Heart right ventricle (tissue), 16 donors: ENCODE results near the gene TDRKH. TPM values are rescaled to one million over a fixed set of nuclear protein-coding genes. Genes with fewer than 3 reads are reported as not detected.

Experiments
- ATAC-seq, 8 donors: fragments of 200-7000 bp; cut with Tn5 transposase; one replicate each; pipeline ENCODE4 v1.9.1; 2020; ENCODE audit warnings: mild to moderate bottlenecking in 8 of 8, moderate library complexity in 8 of 8, moderate number of reproducible peaks in 1 of 8
- DNase-seq, 2 donors: peaks; one replicate each; pipeline ENCODE4 v3.0.0-alpha.2; 2020
- H3K27ac ChIP-seq, 10 donors: fragments of 200-600 bp; sonication (generic) in 2 of 10; one replicate each; pipeline versions ENCODE4 v1.5.0 to v1.8.0; 2020 to 2022; ENCODE audit warnings: mild to moderate bottlenecking in 3 of 10
- H3K27me3 ChIP-seq, 7 donors: fragments of 200-600 bp; one replicate each; pipeline ENCODE4 v1.8.0; 2021 to 2022; ENCODE audit warnings: mild to moderate bottlenecking in 2 of 7
- H3K36me3 ChIP-seq, 9 donors: fragments of 200-600 bp; sonication (generic) in 1 of 9; one replicate each; pipeline versions ENCODE4 v1.5.0 to v1.8.0; 2020 to 2022; ENCODE audit warnings: mild to moderate bottlenecking in 2 of 9
- H3K4me1 ChIP-seq, 9 donors: fragments of 200-600 bp; sonication (generic) in 1 of 9; one replicate each; pipeline versions ENCODE4 v1.5.0 to v1.8.0; 2020 to 2022; ENCODE audit warnings: mild to moderate bottlenecking in 4 of 9
- H3K4me3 ChIP-seq, 10 donors: fragments of 200-600 bp; sonication (generic) in 2 of 10; one replicate each; pipeline versions ENCODE4 v1.5.0 to v1.8.0; 2020 to 2022; ENCODE audit warnings: mild to moderate bottlenecking in 7 of 10, moderate library complexity in 2 of 10
- H3K9me3 ChIP-seq, 11 donors: fragments of 200-600 bp in 10 of 11; sonication (generic) in 2 of 11; one replicate each; pipeline versions ENCODE4 v1.5.0 to v1.8.0; 2013 to 2022; ENCODE audit warnings: mild to moderate bottlenecking in 2 of 11, control low read depth in 1 of 11, moderate library complexity in 1 of 11
- WGBS, 2 donors: extraction: QIAGEN DNeasy Blood & Tissue Kit; methylation state at CpG; one replicate each; pipeline ENCODE4 v1.1.7; 2013; ENCODE audit warnings: inconsistent platforms in 1 of 2; 5-methylcytosine and 5-hydroxymethylcytosine counted together
- intact Hi-C, 10 donors: fragments of 100-400 bp; cut with DNase I; formaldehyde crosslinking; loops; one replicate each; pipeline versions ENCODE4 v1.11.1 to v1.14.2; 2022
- polyA plus RNA-seq, 2 donors: library from polyadenylated mRNA; stranded (reverse); fragments of 200-250 nt; gene quantifications; one replicate each; pipeline ENCODE4 v1.2.3, GENCODE V29; 2013
- total RNA-seq, 10 donors: library from RNA; stranded (reverse); fragmentation: NEBNext Ultra II Directional in 3 of 10; extraction: Animal tissue kit (Norgen Biotek cat#: 25700) in 3 of 10; gene quantifications; one replicate each; pipeline versions ENCODE4 v1.2.1 to v1.2.4, GENCODE V29; 2021 to 2023
- TF ChIP-seq, protein P1 (sequence below), 9 donors: fragments of 200-600 bp; sonication (generic) in 2 of 9; IDR thresholded peaks; one replicate each; pipeline versions ENCODE4 v1.5.0 to v1.8.0; 2021 to 2022; ENCODE audit warnings: antibody characterized with exemption in 9 of 9, mild to moderate bottlenecking in 5 of 9, moderate library complexity in 1 of 9
- donor health status: Arrhythmogenic right ventricular cardiomyopathy.
- donor health status: ischemic (EF 13 %, LVEDD 7.1; RV severe dilation, severe dysfunction).
- donor health status: healthy with polysubstance abuse.
- donor health status: DM: no; HTN: yes; CAD: no.
- donor health status: DM: no; HTN: no; CAD: no.
- donor health status: ischemic (EF 25% LVEDD 6.9; RV normal size, moderate dysfunction).
- donor health status: ischemic (EF 25% LVEDD 5.7; RV mildly dilated, moderate dysfunction).
- donor health status: healthy.
- donor health status: DM: yes; HTN: yes; CAD: no.
- donor health status: Ischemic cardiomyopathy.
- donor health status: ischemic (EF 35%, LVEDD 5.7; RV mildly dilated, moderate dysfunction).
- donor health status: nonischemic (EF 11% LVEDD 7.7; RV severe dilation, severe dysfunction).
- donor health status: DM: yes; HTN: yes; CAD: no.
- donor health status: PGD.
- donor health status: ischemic (EF 29% LVEDD 5.4; RV normal size, mild dysfunction).
- donor health status: nonischemic (EF 23%, LVEDD 6.1; RV moderate dilation, normal function).

TDRKH gene
- total and polyA plus RNA-seq, 12 donors = 3.4 to 7.6 (median 5.0) TPM

DNA sequence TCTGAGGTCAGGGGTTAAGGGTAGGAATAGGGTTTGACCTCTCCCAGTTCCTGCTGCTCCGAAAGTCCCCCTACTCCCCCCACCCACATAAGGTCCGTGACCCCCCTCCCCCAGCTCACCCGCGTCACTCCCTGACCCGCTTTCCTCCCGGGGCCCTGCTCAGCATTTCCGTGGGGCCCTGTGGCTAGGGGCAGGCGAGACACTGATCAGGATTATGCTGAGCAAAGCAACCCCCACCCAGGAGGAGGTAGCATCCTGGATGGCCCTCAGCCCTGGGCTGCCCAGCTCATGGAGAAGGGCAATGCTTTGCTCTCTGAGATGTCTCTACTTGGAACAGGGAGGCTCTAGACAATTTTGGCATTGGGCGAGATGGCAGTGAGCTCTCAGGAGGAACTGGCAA lies 37.6 kb upstream of the TDRKH start:
- no peak for DNase-seq
- Histone ChIP-seq H3K4me1 (peaks cover 0 to 42% (median 25%) of the 10 kb centered on the region in 9 donors), H3K27ac (no peak overlapping the region)

DNA sequence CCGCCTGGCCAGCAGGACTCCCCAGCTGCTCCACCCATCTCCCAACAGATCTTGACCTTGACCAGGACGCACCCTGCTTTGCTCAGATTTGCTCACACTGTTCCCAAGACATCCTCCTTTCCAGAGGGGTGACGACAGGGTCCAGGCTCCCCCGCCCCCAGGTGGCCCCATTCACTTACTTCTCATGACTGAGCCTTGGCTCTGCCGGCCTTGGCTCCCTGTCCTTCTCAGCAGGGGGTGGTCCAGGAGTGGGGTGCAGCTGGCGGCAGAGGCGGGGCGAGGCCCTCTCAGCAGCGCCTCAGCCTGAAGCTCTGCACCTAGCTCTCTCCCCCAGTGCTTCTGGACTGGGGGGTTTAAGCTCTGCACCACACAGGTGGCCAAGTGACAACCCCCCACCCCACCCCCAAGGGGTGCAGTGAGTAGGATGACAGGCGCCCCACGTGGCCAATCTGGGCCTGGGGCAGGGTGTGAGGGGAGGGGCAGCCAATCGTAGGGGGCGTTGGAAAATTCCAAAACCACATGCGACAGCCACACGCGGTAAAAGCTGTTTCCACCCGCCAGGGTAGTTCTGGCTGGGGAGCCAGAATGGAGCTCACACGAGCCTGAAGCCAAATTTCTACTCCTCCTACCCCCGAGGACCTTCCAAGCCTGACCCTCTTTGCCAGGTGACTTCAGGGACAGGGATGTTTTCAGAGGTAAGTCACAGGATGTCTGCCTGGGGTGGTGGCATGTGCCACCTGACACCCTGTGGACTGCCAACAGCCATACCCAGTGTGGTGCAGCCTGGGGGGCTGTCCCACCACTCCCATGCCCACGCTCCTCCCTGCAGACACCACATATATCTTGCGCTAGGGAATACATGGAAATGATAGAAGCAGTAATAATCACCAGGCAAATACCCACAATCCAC lies 35.7 kb upstream of the TDRKH start:
- H3K4me1 ChIP-seq = peaks cover 0 to 36% (median 18%) of the 10 kb centered on the region in 9 donors
- H3K36me3 ChIP-seq = no peaks in the 10 kb centered on the region
- TF ChIP-seq, protein P1, sequence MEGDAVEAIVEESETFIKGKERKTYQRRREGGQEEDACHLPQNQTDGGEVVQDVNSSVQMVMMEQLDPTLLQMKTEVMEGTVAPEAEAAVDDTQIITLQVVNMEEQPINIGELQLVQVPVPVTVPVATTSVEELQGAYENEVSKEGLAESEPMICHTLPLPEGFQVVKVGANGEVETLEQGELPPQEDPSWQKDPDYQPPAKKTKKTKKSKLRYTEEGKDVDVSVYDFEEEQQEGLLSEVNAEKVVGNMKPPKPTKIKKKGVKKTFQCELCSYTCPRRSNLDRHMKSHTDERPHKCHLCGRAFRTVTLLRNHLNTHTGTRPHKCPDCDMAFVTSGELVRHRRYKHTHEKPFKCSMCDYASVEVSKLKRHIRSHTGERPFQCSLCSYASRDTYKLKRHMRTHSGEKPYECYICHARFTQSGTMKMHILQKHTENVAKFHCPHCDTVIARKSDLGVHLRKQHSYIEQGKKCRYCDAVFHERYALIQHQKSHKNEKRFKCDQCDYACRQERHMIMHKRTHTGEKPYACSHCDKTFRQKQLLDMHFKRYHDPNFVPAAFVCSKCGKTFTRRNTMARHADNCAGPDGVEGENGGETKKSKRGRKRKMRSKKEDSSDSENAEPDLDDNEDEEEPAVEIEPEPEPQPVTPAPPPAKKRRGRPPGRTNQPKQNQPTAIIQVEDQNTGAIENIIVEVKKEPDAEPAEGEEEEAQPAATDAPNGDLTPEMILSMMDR (IDR thresholded peaks at IDR 0.05) = no peak
- ATAC-seq (no peak), DNase-seq (no peak)
- no peak overlapping the region for H3K4me3 ChIP-seq
- WGBS, 2 donors = 51 to 56% methylated on average over 21 of the region's 21 CpGs
- intact Hi-C loops = no loop called here
- H3K9me3 ChIP-seq = no peaks in the 10 kb centered on the region
- no peak overlapping the region for H3K27ac ChIP-seq
- H3K27me3 ChIP-seq = no peaks in the 10 kb centered on the region

More for the DNA sequence above, 37.6 kb upstream of the TDRKH start:
- no peaks in the 10 kb centered on the region for H3K27me3 ChIP-seq
- no peaks in the 10 kb centered on the region for H3K9me3 ChIP-seq
- intact Hi-C loops = no loop called here
- TF ChIP-seq, protein P1 (IDR thresholded peaks at IDR 0.05) = no peak
- no peak overlapping the region for H3K4me3 ChIP-seq
- H3K36me3 ChIP-seq = no peaks in the 10 kb centered on the region
- 59 to 64% methylated on average over 9 of the region's 9 CpGs for WGBS, 2 donors
- ATAC-seq = no peak

DNA sequence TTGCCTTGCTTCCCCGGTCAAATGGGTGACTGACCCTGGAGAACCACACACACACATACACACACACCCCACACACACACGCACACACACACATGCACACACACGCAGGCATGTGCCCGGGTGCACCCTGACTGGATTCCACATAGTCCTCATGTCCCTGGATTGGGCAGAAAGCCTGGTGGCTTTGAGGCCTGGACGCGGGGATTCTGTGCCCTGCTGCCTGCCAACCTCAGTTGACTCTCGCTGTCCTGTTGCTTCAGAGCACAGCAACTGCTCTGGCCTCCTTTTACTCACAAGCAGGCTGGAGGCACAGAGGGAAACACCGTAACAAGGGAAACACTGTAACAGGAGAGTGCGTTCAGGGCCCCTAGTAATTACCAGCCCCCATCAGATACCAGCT lies 34.9 kb upstream of the TDRKH start:
- Histone ChIP-seq H3K4me3 (no peak overlapping the region), H3K27ac (no peak overlapping the region), H3K9me3 (no peaks in the 10 kb centered on the region), H3K4me1 (peaks cover 0 to 38% (median 18%) of the 10 kb centered on the region in 9 donors), H3K27me3 (no peaks in the 10 kb centered on the region), H3K36me3 (no peaks in the 10 kb centered on the region)
- ATAC-seq (peak in 1 of 8 donors; percentile 28), DNase-seq (no peak)
- intact Hi-C loops = no loop called here
- TF ChIP-seq, protein P1 (IDR thresholded peaks at IDR 0.05) = no peak
- WGBS, 2 donors = 67 to 75% methylated on average over 9 of the region's 9 CpGs

DNA sequence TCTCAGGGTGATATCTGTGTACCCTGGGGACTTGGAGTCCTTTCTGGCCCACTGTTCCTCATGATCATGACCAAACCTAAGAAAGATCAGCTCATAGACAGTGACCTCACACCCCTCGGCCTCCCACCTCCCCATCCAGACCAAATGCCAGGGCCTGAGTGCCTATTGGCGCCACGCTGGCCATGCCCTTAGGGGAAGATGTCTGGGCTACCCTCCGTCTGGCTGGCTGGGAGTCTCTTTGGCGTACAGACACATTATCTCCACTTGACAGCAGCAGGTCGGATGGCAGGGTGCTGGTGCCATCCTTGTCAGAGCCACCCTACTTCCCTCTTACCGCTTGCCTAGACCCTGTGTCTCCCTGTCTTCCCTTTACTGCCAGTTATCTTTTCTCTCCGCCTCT lies 32.9 kb upstream of the TDRKH start:
- 78 to 83% methylated on average over 8 of the region's 8 CpGs for WGBS, 2 donors
- DNase-seq (no peak), ATAC-seq (no peak)
- intact Hi-C loops = no loop called here
- TF ChIP-seq, protein P1 (IDR thresholded peaks at IDR 0.05) = no peak
- Histone ChIP-seq H3K4me1 (peaks cover 0 to 18% (median 3%) of the 10 kb centered on the region in 9 donors), H3K36me3 (no peaks in the 10 kb centered on the region), H3K27ac (no peak overlapping the region), H3K27me3 (no peaks in the 10 kb centered on the region), H3K4me3 (no peak overlapping the region), H3K9me3 (no peaks in the 10 kb centered on the region)
